ENCODE data around the gene BLOC1S4.

Gene BLOC1S4

GRCh38 chr4:6680372-6681034 lies 35.5 kb upstream of the BLOC1S4 start:
- Histone ChIP-seq H3K9me3 (ENCODE audit: control insufficient read depth in 1 of 2, low read length in 2 of 2) (no peaks in the 10 kb centered on the region), H3K4me1 (ENCODE audit: control insufficient read depth in 1 of 2, insufficient read depth in 2 of 2, low read length in 2 of 2) (peaks cover 9 to 24% of the 10 kb centered on the region in 2 donors), H3K4me3 (ENCODE audit: low read depth in 1 of 2, low read length in 2 of 2) (no peak overlapping the region), H3K27ac (ENCODE audit: low read length) (no peak overlapping the region), H3K27me3 (ENCODE audit: low read depth, low read length) (no peaks in the 10 kb centered on the region), H3K36me3 (ENCODE audit: control insufficient read depth in 1 of 2, insufficient read depth in 2 of 2, low read length in 2 of 2) (peaks cover 0 to 9% of the 10 kb centered on the region in 2 donors)

GRCh38 chr4:6681191-6681590 lies 34.8 kb upstream of the BLOC1S4 start:
- Histone ChIP-seq H3K36me3 (ENCODE audit: control insufficient read depth in 1 of 2, insufficient read depth in 2 of 2, low read length in 2 of 2) (peaks cover 0 to 3% of the 10 kb centered on the region in 2 donors), H3K27ac (ENCODE audit: low read length) (no peak overlapping the region), H3K4me1 (ENCODE audit: control insufficient read depth in 1 of 2, insufficient read depth in 2 of 2, low read length in 2 of 2) (peaks cover 6 to 17% of the 10 kb centered on the region in 2 donors)

GRCh38 chr4:6682862-6683590 lies 32.9 kb upstream of the BLOC1S4 start:
- Histone ChIP-seq H3K27ac (ENCODE audit: low read length) (no peak overlapping the region), H3K9me3 (ENCODE audit: control insufficient read depth in 1 of 2, low read length in 2 of 2) (no peaks in the 10 kb centered on the region), H3K27me3 (ENCODE audit: low read depth, low read length) (no peaks in the 10 kb centered on the region), H3K4me1 (ENCODE audit: control insufficient read depth in 1 of 2, insufficient read depth in 2 of 2, low read length in 2 of 2) (no peaks in the 10 kb centered on the region), H3K4me3 (ENCODE audit: low read depth in 1 of 2, low read length in 2 of 2) (no peak overlapping the region), H3K36me3 (ENCODE audit: control insufficient read depth in 1 of 2, insufficient read depth in 2 of 2, low read length in 2 of 2) (peaks cover 0 to 3% of the 10 kb centered on the region in 2 donors)

More at GRCh38 chr4:6681191-6681590, 34.8 kb upstream of the BLOC1S4 start:
- Histone ChIP-seq H3K27me3 (ENCODE audit: low read depth, low read length) (no peaks in the 10 kb centered on the region), H3K4me3 (ENCODE audit: low read depth in 1 of 2, low read length in 2 of 2) (no peak overlapping the region), H3K9me3 (ENCODE audit: control insufficient read depth in 1 of 2, low read length in 2 of 2) (no peaks in the 10 kb centered on the region)

GRCh38 chr4:6684656-6685055 lies 31.3 kb upstream of the BLOC1S4 start:
- H3K27me3 ChIP-seq (ENCODE audit: low read depth, low read length) = no peaks in the 10 kb centered on the region
- no peaks in the 10 kb centered on the region for H3K9me3 ChIP-seq (ENCODE audit: control insufficient read depth in 1 of 2, low read length in 2 of 2)
- no peak overlapping the region for H3K4me3 ChIP-seq (ENCODE audit: low read depth in 1 of 2, low read length in 2 of 2)
- no peaks in the 10 kb centered on the region for H3K4me1 ChIP-seq (ENCODE audit: control insufficient read depth in 1 of 2, insufficient read depth in 2 of 2, low read length in 2 of 2)
- peaks cover 0 to 3% of the 10 kb centered on the region in 2 donors for H3K36me3 ChIP-seq (ENCODE audit: control insufficient read depth in 1 of 2, insufficient read depth in 2 of 2, low read length in 2 of 2)
- no peak overlapping the region for H3K27ac ChIP-seq (ENCODE audit: low read length)

- no peaks in the 10 kb centered on the region for H3K27me3 ChIP-seq (ENCODE audit: low read depth, low read length)
- H3K4me3 ChIP-seq (ENCODE audit: low read depth in 1 of 2, low read length in 2 of 2) = no peak overlapping the region
- peaks cover 0 to 2% of the 10 kb centered on the region in 2 donors for H3K36me3 ChIP-seq (ENCODE audit: control insufficient read depth in 1 of 2, insufficient read depth in 2 of 2, low read length in 2 of 2)
- no peak overlapping the region for H3K27ac ChIP-seq (ENCODE audit: low read length)
- H3K9me3 ChIP-seq (ENCODE audit: control insufficient read depth in 1 of 2, low read length in 2 of 2) = no peaks in the 10 kb centered on the region
- no peaks in the 10 kb centered on the region for H3K4me1 ChIP-seq (ENCODE audit: control insufficient read depth in 1 of 2, insufficient read depth in 2 of 2, low read length in 2 of 2)
These were observed 29.7 kb upstream of the BLOC1S4 start for GRCh38 chr4:6686104-6686787.

GRCh38 chr4:6687947-6688878 lies 27.8 kb upstream of the BLOC1S4 start:
- no peaks in the 10 kb centered on the region for H3K4me1 ChIP-seq (ENCODE audit: control insufficient read depth in 1 of 2, insufficient read depth in 2 of 2, low read length in 2 of 2)
- H3K36me3 ChIP-seq (ENCODE audit: control insufficient read depth in 1 of 2, insufficient read depth in 2 of 2, low read length in 2 of 2) = no peaks in the 10 kb centered on the region
- H3K27ac ChIP-seq (ENCODE audit: low read length) = no peak overlapping the region
- no peak overlapping the region for H3K4me3 ChIP-seq (ENCODE audit: low read depth in 1 of 2, low read length in 2 of 2)
- H3K9me3 ChIP-seq (ENCODE audit: control insufficient read depth in 1 of 2, low read length in 2 of 2) = no peaks in the 10 kb centered on the region
- no peaks in the 10 kb centered on the region for H3K27me3 ChIP-seq (ENCODE audit: low read depth, low read length)

- H3K4me1 ChIP-seq (ENCODE audit: control insufficient read depth in 1 of 2, insufficient read depth in 2 of 2, low read length in 2 of 2) = no peaks in the 10 kb centered on the region
These were observed 27.0 kb upstream of the BLOC1S4 start for GRCh38 chr4:6688879-6689505.

GRCh38 chr4:6689506-6689960 lies 26.4 kb upstream of the BLOC1S4 start:
- Histone ChIP-seq H3K27ac (ENCODE audit: low read length) (no peak overlapping the region), H3K27me3 (ENCODE audit: low read depth, low read length) (no peaks in the 10 kb centered on the region), H3K4me1 (ENCODE audit: control insufficient read depth in 1 of 2, insufficient read depth in 2 of 2, low read length in 2 of 2) (no peaks in the 10 kb centered on the region), H3K36me3 (ENCODE audit: control insufficient read depth in 1 of 2, insufficient read depth in 2 of 2, low read length in 2 of 2) (no peaks in the 10 kb centered on the region), H3K4me3 (ENCODE audit: low read depth in 1 of 2, low read length in 2 of 2) (no peak overlapping the region), H3K9me3 (ENCODE audit: control insufficient read depth in 1 of 2, low read length in 2 of 2) (no peaks in the 10 kb centered on the region)

More at GRCh38 chr4:6688879-6689505, 27.0 kb upstream of the BLOC1S4 start:
- Histone ChIP-seq H3K27ac (ENCODE audit: low read length) (no peak overlapping the region), H3K36me3 (ENCODE audit: control insufficient read depth in 1 of 2, insufficient read depth in 2 of 2, low read length in 2 of 2) (no peaks in the 10 kb centered on the region), H3K9me3 (ENCODE audit: control insufficient read depth in 1 of 2, low read length in 2 of 2) (no peaks in the 10 kb centered on the region), H3K4me3 (ENCODE audit: low read depth in 1 of 2, low read length in 2 of 2) (no peak overlapping the region), H3K27me3 (ENCODE audit: low read depth, low read length) (no peaks in the 10 kb centered on the region)

GRCh38 chr4:6692379-6692778 lies 23.6 kb upstream of the BLOC1S4 start:
- peaks cover 0 to 4% of the 10 kb centered on the region in 2 donors for H3K36me3 ChIP-seq (ENCODE audit: control insufficient read depth in 1 of 2, insufficient read depth in 2 of 2, low read length in 2 of 2)
- H3K27ac ChIP-seq (ENCODE audit: low read length) = no peak overlapping the region
- no peaks in the 10 kb centered on the region for H3K9me3 ChIP-seq (ENCODE audit: control insufficient read depth in 1 of 2, low read length in 2 of 2)
- no peaks in the 10 kb centered on the region for H3K27me3 ChIP-seq (ENCODE audit: low read depth, low read length)
- no peaks in the 10 kb centered on the region for H3K4me1 ChIP-seq (ENCODE audit: control insufficient read depth in 1 of 2, insufficient read depth in 2 of 2, low read length in 2 of 2)
- no peak overlapping the region for H3K4me3 ChIP-seq (ENCODE audit: low read depth in 1 of 2, low read length in 2 of 2)

- H3K27me3 ChIP-seq (ENCODE audit: low read depth, low read length) = no peaks in the 10 kb centered on the region
- no peak overlapping the region for H3K4me3 ChIP-seq (ENCODE audit: low read depth in 1 of 2, low read length in 2 of 2)
- H3K27ac ChIP-seq (ENCODE audit: low read length) = no peak overlapping the region
- H3K4me1 ChIP-seq (ENCODE audit: control insufficient read depth in 1 of 2, insufficient read depth in 2 of 2, low read length in 2 of 2) = no peaks in the 10 kb centered on the region
- no peaks in the 10 kb centered on the region for H3K9me3 ChIP-seq (ENCODE audit: control insufficient read depth in 1 of 2, low read length in 2 of 2)
- peaks cover 0 to 4% of the 10 kb centered on the region in 2 donors for H3K36me3 ChIP-seq (ENCODE audit: control insufficient read depth in 1 of 2, insufficient read depth in 2 of 2, low read length in 2 of 2)
These were observed 23.2 kb upstream of the BLOC1S4 start for GRCh38 chr4:6692806-6693205.

All from muscle layer of duodenum (tissue), 2 donors.